ENCODE measurements around the gene PARD3. TPM values are rescaled to one million over a fixed set of nuclear protein-coding genes. Genes with fewer than 3 reads are reported as not detected.
"Not testable (repeated sequence)": the region's sequence is repeated elsewhere in the genome, so short reads cannot be mapped to it uniquely, and the experiment has no call there.

Gene PARD3
- total RNA-seq, 2 experiments from 2014 or later = 0.93 to 1.2 TPM

- H3K36me3 Mint-ChIP-seq; H3K9me3 Mint-ChIP-seq; H3K4me1 Mint-ChIP-seq (ENCODE audit: low read depth); H3K4me3 Mint-ChIP-seq; POLR2A ChIA-PET; H3K27ac Mint-ChIP-seq; DNase-seq; intact Hi-C loops (cut with micrococcal nuclease); H3K27me3 Mint-ChIP-seq; CTCF ChIA-PET: not testable (repeated sequence)
These were observed 57.9 kb downstream of the PARD3 start for GRCh38 chr10:34757181-34757580.

GRCh38 chr10:34756584-34756983, 58.5 kb downstream of the PARD3 start:
- Mint-ChIP-seq H3K4me1 (ENCODE audit: low read depth) (peaks cover 5% of the 10 kb centered on the region), H3K36me3 (no peaks in the 10 kb centered on the region), H3K4me3 (no peak overlapping the region), H3K27ac (no peak overlapping the region), H3K27me3 (peaks cover 5% of the 10 kb centered on the region), H3K9me3 (no peaks in the 10 kb centered on the region)
- intact Hi-C loops (cut with micrococcal nuclease) = no loop called here
- no peak for DNase-seq
- ChIA-PET POLR2A (no interaction called here), CTCF (no interaction called here)

- Mint-ChIP-seq H3K4me3 (no peak overlapping the region), H3K27me3 (peaks cover 3% of the 10 kb centered on the region), H3K36me3 (no peaks in the 10 kb centered on the region), H3K27ac (no peak overlapping the region), H3K9me3 (no peaks in the 10 kb centered on the region), H3K4me1 (ENCODE audit: low read depth) (no peaks in the 10 kb centered on the region)
- POLR2A ChIA-PET = interaction anchor here (0.5 kb wide), 1 partner anchor 568 kb away, joined by 3 read pairs; no protein-coding TSS in a partner anchor
- DNase-seq = no peak
- CTCF ChIA-PET = no interaction called here
- intact Hi-C loops (cut with micrococcal nuclease) = no loop called here
These were observed 61.9 kb downstream of the PARD3 start for GRCh38 chr10:34753014-34753757.

- no peak overlapping the region for H3K27ac Mint-ChIP-seq
- no peaks in the 10 kb centered on the region for H3K4me1 Mint-ChIP-seq (ENCODE audit: low read depth)
- H3K9me3 Mint-ChIP-seq = no peaks in the 10 kb centered on the region
- intact Hi-C loops (cut with micrococcal nuclease) = no loop called here
- DNase-seq = no peak
- H3K36me3 Mint-ChIP-seq = no peaks in the 10 kb centered on the region
- ChIA-PET POLR2A (no interaction called here), CTCF (no interaction called here)
- H3K4me3 Mint-ChIP-seq = no peak overlapping the region
- H3K27me3 Mint-ChIP-seq = peaks cover 3% of the 10 kb centered on the region
These were observed 63.8 kb downstream of the PARD3 start for GRCh38 chr10:34751272-34751671.

GRCh38 chr10:34750795-34751194, 64.3 kb downstream of the PARD3 start:
- H3K4me3 Mint-ChIP-seq; H3K27me3 Mint-ChIP-seq; intact Hi-C loops (cut with micrococcal nuclease); DNase-seq; H3K27ac Mint-ChIP-seq; CTCF ChIA-PET; H3K4me1 Mint-ChIP-seq (ENCODE audit: low read depth); H3K36me3 Mint-ChIP-seq; H3K9me3 Mint-ChIP-seq; POLR2A ChIA-PET: not testable (repeated sequence)

GRCh38 chr10:34748767-34749166, 66.3 kb downstream of the PARD3 start:
- H3K4me3 Mint-ChIP-seq = no peak overlapping the region
- ChIA-PET POLR2A (no interaction called here), CTCF (no interaction called here)
- peaks cover 6% of the 10 kb centered on the region for H3K27me3 Mint-ChIP-seq
- no peaks in the 10 kb centered on the region for H3K4me1 Mint-ChIP-seq (ENCODE audit: low read depth)
- no peaks in the 10 kb centered on the region for H3K36me3 Mint-ChIP-seq
- DNase-seq = no peak
- intact Hi-C loops (cut with micrococcal nuclease) = no loop called here
- no peak overlapping the region for H3K27ac Mint-ChIP-seq
- no peaks in the 10 kb centered on the region for H3K9me3 Mint-ChIP-seq

- Mint-ChIP-seq H3K27ac (no peak overlapping the region), H3K9me3 (no peaks in the 10 kb centered on the region), H3K27me3 (peaks cover 8% of the 10 kb centered on the region), H3K36me3 (no peaks in the 10 kb centered on the region), H3K4me3 (no peak overlapping the region), H3K4me1 (ENCODE audit: low read depth) (no peaks in the 10 kb centered on the region)
- no peak for DNase-seq
- CTCF ChIA-PET = no interaction called here
- POLR2A ChIA-PET = no interaction called here
- intact Hi-C loops (cut with micrococcal nuclease) = no loop called here
These were observed 66.7 kb downstream of the PARD3 start for GRCh38 chr10:34748357-34748756.

GRCh38 chr10:34746094-34746493, 69.0 kb downstream of the PARD3 start:
- no peak for DNase-seq
- CTCF ChIA-PET = no interaction called here
- Mint-ChIP-seq H3K27me3 (peaks cover 17% of the 10 kb centered on the region), H3K4me3 (no peak overlapping the region), H3K27ac (no peak overlapping the region), H3K4me1 (ENCODE audit: low read depth) (no peaks in the 10 kb centered on the region), H3K36me3 (no peaks in the 10 kb centered on the region), H3K9me3 (no peaks in the 10 kb centered on the region)
- intact Hi-C loops (cut with micrococcal nuclease) = no loop called here
- POLR2A ChIA-PET = no interaction called here

- Mint-ChIP-seq H3K27me3 (peaks cover 21% of the 10 kb centered on the region), H3K36me3 (no peaks in the 10 kb centered on the region), H3K9me3 (no peaks in the 10 kb centered on the region), H3K4me3 (no peak overlapping the region), H3K4me1 (ENCODE audit: low read depth) (no peaks in the 10 kb centered on the region), H3K27ac (no peak overlapping the region)
- no peak for DNase-seq
- ChIA-PET POLR2A (no interaction called here), CTCF (no interaction called here)
- intact Hi-C loops (cut with micrococcal nuclease) = no loop called here
These were observed 69.9 kb downstream of the PARD3 start for GRCh38 chr10:34745244-34745643.

- DNase-seq = no peak
- intact Hi-C loops (cut with micrococcal nuclease) = no loop called here
- no peak overlapping the region for H3K4me3 Mint-ChIP-seq
- H3K9me3 Mint-ChIP-seq = no peaks in the 10 kb centered on the region
- no peak overlapping the region for H3K27ac Mint-ChIP-seq
- CTCF ChIA-PET = no interaction called here
- H3K4me1 Mint-ChIP-seq (ENCODE audit: low read depth) = no peaks in the 10 kb centered on the region
- no peaks in the 10 kb centered on the region for H3K36me3 Mint-ChIP-seq
- POLR2A ChIA-PET = no interaction called here
- H3K27me3 Mint-ChIP-seq = peaks cover 26% of the 10 kb centered on the region
These were observed 70.5 kb downstream of the PARD3 start for GRCh38 chr10:34744590-34744989.

GRCh38 chr10:34743814-34744213, 71.3 kb downstream of the PARD3 start:
- Mint-ChIP-seq H3K36me3 (no peaks in the 10 kb centered on the region), H3K27me3 (peaks cover 27% of the 10 kb centered on the region), H3K4me1 (ENCODE audit: low read depth) (no peaks in the 10 kb centered on the region), H3K4me3 (no peak overlapping the region), H3K27ac (no peak overlapping the region), H3K9me3 (no peaks in the 10 kb centered on the region)
- intact Hi-C loops (cut with micrococcal nuclease) = no loop called here
- POLR2A ChIA-PET = no interaction called here
- CTCF ChIA-PET = no interaction called here
- DNase-seq = no peak

GRCh38 chr10:34742456-34742855, 72.6 kb downstream of the PARD3 start:
- no peaks in the 10 kb centered on the region for H3K36me3 Mint-ChIP-seq
- H3K4me3 Mint-ChIP-seq = no peak overlapping the region
- ChIA-PET CTCF (no interaction called here), POLR2A (no interaction called here)
- no peak overlapping the region for H3K27ac Mint-ChIP-seq
- no peaks in the 10 kb centered on the region for H3K4me1 Mint-ChIP-seq (ENCODE audit: low read depth)
- DNase-seq = no peak
- peaks cover 29% of the 10 kb centered on the region for H3K27me3 Mint-ChIP-seq
- H3K9me3 Mint-ChIP-seq = no peaks in the 10 kb centered on the region
- intact Hi-C loops (cut with micrococcal nuclease) = no loop called here

- H3K36me3 Mint-ChIP-seq; H3K4me3 Mint-ChIP-seq; DNase-seq; POLR2A ChIA-PET; H3K4me1 Mint-ChIP-seq (ENCODE audit: low read depth); intact Hi-C loops (cut with micrococcal nuclease); H3K9me3 Mint-ChIP-seq; H3K27ac Mint-ChIP-seq; CTCF ChIA-PET: not testable (repeated sequence)
- peaks cover 29% of the 10 kb centered on the region for H3K27me3 Mint-ChIP-seq
These were observed 74.0 kb downstream of the PARD3 start for GRCh38 chr10:34741087-34741486.
